Measurements from ENCODE around the gene IMPACT.

- TF ChIP-seq POLR2A (IDR thresholded peaks at IDR 0.05) (no peak), CTCF (IDR thresholded peaks at IDR 0.05) (no peak)
These were observed 73.7 kb downstream of the IMPACT start for GRCh38 chr18:24500217-24500616.
